Osteoblast (primary cell): ENCODE results near the gene TCF12. TPM values are rescaled to one million over a fixed set of nuclear protein-coding genes. Genes with fewer than 3 reads are reported as not detected.

Experiments
- DNase-seq: peaks from one replicate; pipeline ENCODE4 v3.0.0; 2011; ENCODE audit warnings: low spot score, mixed read lengths; ENCODE audit not compliant: insufficient read length; ENCODE audit errors: missing footprints
- H2AFZ ChIP-seq: 2 replicates; pipeline ENCODE4 v1.6.0; 2011; ENCODE audit warnings: mild to moderate bottlenecking, low read length
- H3K27ac ChIP-seq: 2 replicates; pipeline ENCODE4 v1.5.1; 2011; ENCODE audit warnings: mild to moderate bottlenecking, low read depth, low read length, moderate library complexity
- H3K27me3 ChIP-seq: 2 replicates; pipeline ENCODE4 v1.6.0; 2012; ENCODE audit warnings: mild to moderate bottlenecking, control low read depth, inconsistent platforms, low read length, moderate library complexity; ENCODE audit not compliant: insufficient read depth
- H3K36me3 ChIP-seq: 2 replicates; pipeline ENCODE4 v1.5.1; 2011; ENCODE audit warnings: mild to moderate bottlenecking, low read length, control low read depth, moderate library complexity; ENCODE audit not compliant: insufficient read depth
- H3K4me1 ChIP-seq: 2 replicates; pipeline ENCODE4 v1.5.1; 2011; ENCODE audit warnings: mild to moderate bottlenecking, low read length, control low read depth, moderate library complexity; ENCODE audit not compliant: insufficient read depth
- H3K4me2 ChIP-seq: 2 replicates; pipeline ENCODE4 v1.6.0; 2011; ENCODE audit warnings: mild to moderate bottlenecking, low read length; ENCODE audit not compliant: insufficient read depth
- H3K4me3 ChIP-seq: fragments of 200-600 bp; sonication (generic); 3 replicates; pipeline ENCODE4 v1.5.1; 2012; ENCODE audit warnings: mild to moderate bottlenecking, low read length, inconsistent platforms; ENCODE audit not compliant: insufficient read depth
- H3K79me2 ChIP-seq: 2 replicates; pipeline ENCODE4 v1.6.0; 2012; ENCODE audit warnings: mild to moderate bottlenecking, low read length, control low read depth, inconsistent platforms; ENCODE audit not compliant: insufficient read depth
- H3K9me3 ChIP-seq: 2 replicates; pipeline ENCODE4 v1.5.1; 2011; ENCODE audit warnings: low read depth, low read length, control low read depth
- H4K20me1 ChIP-seq: 2 replicates; pipeline ENCODE4 v1.6.0; 2012; ENCODE audit warnings: mild to moderate bottlenecking, low read length, control low read depth; ENCODE audit not compliant: insufficient read depth
- CTCF ChIP-seq: IDR thresholded peaks from 2 replicates; pipeline ENCODE4 v1.5.1; 2011; ENCODE audit warnings: mild to moderate bottlenecking, low read depth, low read length, moderate library complexity; ENCODE audit errors: extremely low read depth
- total RNA-seq: library from RNA; depleted of rRNA; stranded (reverse); fragments of >200 nt; gene quantifications from 2 replicates; pipeline ENCODE4 v1.2.3, GENCODE V29; 2012

Gene TCF12
- total RNA-seq, 1 donor = 86.5 TPM

GRCh38 chr15:57124036-57124435 lies 205.6 kb downstream of the TCF12 start:
- Histone ChIP-seq H3K27ac (no peak overlapping the region), H3K9me3 (no peaks in the 10 kb centered on the region), H3K4me2 (no peak overlapping the region), H3K4me1 (peaks cover 6% of the 10 kb centered on the region), H3K27me3 (no peaks in the 10 kb centered on the region), H2AFZ (no peak overlapping the region), H3K36me3 (no peaks in the 10 kb centered on the region), H3K4me3 (no peak overlapping the region), H4K20me1 (peaks cover 4% of the 10 kb centered on the region), H3K79me2 (peaks cover 26% of the 10 kb centered on the region)
- DNase-seq = no peak
- no peak for TF ChIP-seq CTCF

- Histone ChIP-seq H4K20me1 (peaks cover 7% of the 10 kb centered on the region), H3K27me3 (no peaks in the 10 kb centered on the region), H3K79me2 (peaks cover 16% of the 10 kb centered on the region), H3K4me2 (no peak overlapping the region), H3K4me1 (no peaks in the 10 kb centered on the region), H2AFZ (no peak overlapping the region), H3K9me3 (no peaks in the 10 kb centered on the region), H3K4me3 (no peak overlapping the region), H3K27ac (no peak overlapping the region), H3K36me3 (no peaks in the 10 kb centered on the region)
- TF ChIP-seq CTCF = no peak
- DNase-seq = no peak
These were observed 210.6 kb downstream of the TCF12 start for GRCh38 chr15:57129064-57129463.

GRCh38 chr15:57130956-57131355 lies 212.5 kb downstream of the TCF12 start:
- DNase-seq = no peak
- H3K4me2 ChIP-seq = no peak overlapping the region
- peaks cover 3% of the 10 kb centered on the region for H3K4me1 ChIP-seq
- H3K4me3 ChIP-seq = no peak overlapping the region
- peaks cover 5% of the 10 kb centered on the region for H4K20me1 ChIP-seq
- no peaks in the 10 kb centered on the region for H3K36me3 ChIP-seq
- no peaks in the 10 kb centered on the region for H3K27me3 ChIP-seq
- TF ChIP-seq CTCF = no peak
- no peaks in the 10 kb centered on the region for H3K9me3 ChIP-seq
- no peak overlapping the region for H2AFZ ChIP-seq
- H3K79me2 ChIP-seq = peaks cover 19% of the 10 kb centered on the region
- H3K27ac ChIP-seq = no peak overlapping the region

GRCh38 chr15:57133127-57133968 lies 214.9 kb downstream of the TCF12 start:
- Histone ChIP-seq H3K27me3 (no peaks in the 10 kb centered on the region), H3K4me3 (no peak overlapping the region), H3K27ac (no peak overlapping the region), H3K9me3 (no peaks in the 10 kb centered on the region), H3K36me3 (no peaks in the 10 kb centered on the region), H4K20me1 (peaks cover 4% of the 10 kb centered on the region), H3K79me2 (peaks cover 24% of the 10 kb centered on the region), H2AFZ (no peak overlapping the region), H3K4me1 (peaks cover 6% of the 10 kb centered on the region), H3K4me2 (no peak overlapping the region)
- DNase-seq = no peak
- TF ChIP-seq CTCF = no peak
